ENCODE data around the gene COL27A1.
A peak's percentile ranks its signal among the peaks of the same experiment; 100 is the strongest.

Gene COL27A1

DNA sequence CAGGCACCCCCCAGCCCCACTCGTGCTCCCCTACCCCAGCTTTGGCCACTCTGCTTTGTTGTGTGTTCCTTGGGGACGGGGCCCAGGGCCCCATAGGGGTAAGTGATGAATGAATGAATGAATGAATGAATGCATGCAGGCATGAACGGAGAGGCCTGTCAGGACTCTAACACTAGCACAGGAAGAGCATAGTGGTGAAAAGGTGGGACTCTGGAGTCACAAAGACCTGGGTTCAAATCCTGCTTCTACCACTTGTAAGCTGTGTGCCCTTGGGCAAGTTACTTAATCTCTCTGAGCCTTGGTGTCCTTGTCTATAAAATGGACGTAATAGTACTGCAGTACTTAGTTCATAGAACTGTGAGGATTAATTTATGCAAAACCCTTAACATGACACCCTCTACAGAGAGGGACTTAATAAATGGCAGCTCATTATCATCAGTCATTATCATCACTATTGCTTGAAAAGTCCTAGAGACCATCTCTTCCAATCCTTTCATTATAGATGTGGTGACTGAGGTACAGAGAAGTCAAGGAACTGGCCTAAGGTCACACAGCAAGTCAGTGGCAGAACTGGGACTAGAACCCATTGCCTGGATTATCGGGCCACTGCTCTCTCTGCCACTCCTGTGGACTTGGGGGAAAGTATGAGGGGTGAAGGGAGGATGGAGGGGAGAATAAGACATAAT, 187.6 kb downstream of the COL27A1 start:
- DNase-seq (ENCODE audit: low spot score): no peak

DNA sequence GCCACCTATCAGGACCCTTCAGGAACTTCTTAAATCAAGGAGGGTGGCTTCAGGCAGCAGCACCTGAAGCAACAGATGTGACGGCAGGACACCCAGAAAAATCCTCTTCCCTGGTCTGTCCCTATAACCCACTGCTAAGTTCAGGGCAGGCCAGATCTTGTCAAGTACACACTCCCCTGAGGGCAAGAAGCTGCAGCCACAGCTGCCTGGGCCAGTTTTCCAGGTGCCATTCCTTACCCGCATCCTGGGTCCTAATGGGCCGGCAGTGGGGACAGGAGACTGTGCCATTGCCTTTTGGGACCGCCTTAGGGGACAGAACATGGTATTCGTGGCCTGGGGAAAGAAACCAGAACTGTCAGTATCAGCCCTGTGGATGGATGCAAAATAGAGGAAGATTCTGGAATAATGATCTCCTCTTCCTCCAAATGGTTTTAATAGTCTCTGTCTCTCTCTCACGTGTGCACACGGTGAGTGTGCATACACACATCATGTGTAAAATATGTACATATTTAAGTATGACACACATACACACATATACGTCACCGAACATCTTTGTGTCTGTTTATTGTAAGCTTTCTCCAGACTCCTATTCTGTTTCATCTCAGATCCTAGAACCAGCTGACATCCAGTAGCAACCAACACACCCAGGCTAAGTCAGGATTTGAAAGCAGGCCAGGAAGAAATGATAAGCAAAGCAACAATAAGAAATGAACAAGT, 188.3 kb downstream of the COL27A1 start:
- DNase-seq (ENCODE audit: low spot score): no peak

DNA sequence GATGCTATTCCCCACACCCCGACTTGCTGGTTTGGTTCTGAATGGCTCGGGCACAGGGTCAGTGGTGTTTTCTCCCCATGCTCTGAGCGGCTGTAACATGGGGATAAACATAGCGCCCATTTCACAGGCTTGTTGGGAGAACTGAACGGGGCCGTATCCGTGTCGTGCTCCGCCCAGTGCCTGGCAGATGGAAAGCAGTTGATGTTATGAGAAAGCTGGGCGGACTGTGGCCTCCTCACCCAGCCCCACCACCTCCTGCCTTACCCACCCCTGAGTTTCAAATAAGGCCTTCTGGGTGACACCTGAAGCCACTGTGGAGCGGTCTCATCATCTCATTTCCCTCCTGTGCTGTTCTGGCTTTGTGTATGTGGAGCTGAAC, 188.8 kb downstream of the COL27A1 start:
- no peak for DNase-seq (ENCODE audit: low spot score)

DNA sequence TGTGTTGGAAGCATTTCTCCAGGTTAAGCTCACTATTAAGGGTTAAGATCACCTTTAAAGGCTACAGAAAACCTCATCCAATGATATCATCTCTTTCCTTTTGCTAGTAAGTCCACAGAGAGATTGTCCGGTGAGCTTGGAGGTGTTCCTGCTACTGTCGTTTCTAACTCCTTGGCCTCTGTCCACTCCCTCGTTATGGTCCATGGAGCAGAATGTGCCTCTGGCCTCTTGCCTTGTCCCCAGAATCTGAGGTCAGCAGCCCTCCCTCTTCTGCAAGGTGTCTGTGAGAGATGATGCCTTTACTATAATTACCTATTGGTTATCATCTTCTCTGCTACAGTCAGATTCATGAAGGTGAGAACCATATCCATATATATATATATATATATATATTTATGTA, 189.4 kb downstream of the COL27A1 start:
- no peak for DNase-seq (ENCODE audit: low spot score)

DNA sequence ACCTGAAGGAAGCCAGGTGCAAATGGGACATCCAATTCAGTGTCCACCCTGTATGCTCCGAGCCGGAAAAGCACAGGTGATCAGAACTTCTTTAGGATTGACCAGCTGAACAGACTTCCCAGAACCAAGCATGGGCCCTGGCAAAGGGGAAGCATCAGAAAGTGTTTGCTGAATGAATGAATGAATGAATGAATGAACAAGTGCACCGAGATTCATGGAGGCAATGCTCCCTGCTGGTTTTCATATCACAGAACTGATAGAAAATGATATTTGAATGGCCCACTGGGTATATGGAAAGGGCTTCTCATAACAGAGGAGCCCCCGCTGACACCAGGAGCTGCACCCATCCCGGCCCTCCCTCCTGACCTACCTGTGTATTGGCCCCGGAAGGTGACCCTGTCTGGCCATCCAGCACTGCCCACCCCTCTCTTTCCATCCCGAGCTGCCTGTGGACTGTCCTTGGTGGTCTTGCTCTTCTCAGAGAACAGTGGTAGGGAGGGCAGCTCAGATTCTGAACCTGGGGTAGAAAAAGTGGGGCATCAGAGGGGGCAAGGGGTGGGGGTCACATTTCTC, 190.2 kb downstream of the COL27A1 start:
- DNase-seq (ENCODE audit: low spot score): no peak

DNA sequence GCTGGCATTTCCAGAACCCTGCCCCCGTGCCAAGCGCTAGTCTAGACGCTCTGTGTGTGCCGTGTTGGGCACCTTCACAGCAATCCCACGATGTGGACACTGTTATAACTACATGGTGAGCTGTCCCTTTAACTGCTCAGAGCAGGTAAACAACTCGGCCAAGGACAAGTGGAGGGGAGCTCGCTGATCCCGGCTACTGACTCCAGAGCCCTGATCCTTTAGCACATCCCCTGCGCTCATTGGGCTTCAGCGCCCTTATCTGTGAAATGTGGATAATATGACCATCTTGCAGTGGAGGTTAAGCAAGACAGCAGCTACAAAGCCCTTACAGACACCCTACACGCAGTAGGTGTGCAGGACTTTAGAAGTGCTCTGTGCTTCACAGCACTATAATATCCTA, 190.8 kb downstream of the COL27A1 start:
- no peak for DNase-seq (ENCODE audit: low spot score)

DNA sequence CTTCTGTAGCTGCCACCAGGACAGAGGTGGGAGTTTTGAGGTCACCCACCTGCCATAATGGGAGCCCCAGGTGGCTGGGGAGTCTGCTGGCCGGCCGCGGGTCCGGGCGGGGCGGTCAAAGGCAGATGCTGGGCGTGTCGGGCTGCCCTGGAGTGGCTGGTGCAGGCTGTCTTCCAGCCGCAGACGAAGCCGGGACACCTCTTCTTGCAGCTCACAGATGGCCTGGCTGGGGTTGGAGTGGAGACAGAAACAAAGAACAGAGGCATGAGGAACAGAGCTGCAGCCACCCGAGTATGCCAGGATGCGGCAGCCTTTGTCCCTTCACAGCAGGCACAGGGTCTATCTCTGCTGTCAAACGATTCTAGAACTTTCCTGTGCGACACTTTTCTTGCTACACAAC, 192.3 kb downstream of the COL27A1 start:
- DNase-seq (ENCODE audit: low spot score): no peak

DNA sequence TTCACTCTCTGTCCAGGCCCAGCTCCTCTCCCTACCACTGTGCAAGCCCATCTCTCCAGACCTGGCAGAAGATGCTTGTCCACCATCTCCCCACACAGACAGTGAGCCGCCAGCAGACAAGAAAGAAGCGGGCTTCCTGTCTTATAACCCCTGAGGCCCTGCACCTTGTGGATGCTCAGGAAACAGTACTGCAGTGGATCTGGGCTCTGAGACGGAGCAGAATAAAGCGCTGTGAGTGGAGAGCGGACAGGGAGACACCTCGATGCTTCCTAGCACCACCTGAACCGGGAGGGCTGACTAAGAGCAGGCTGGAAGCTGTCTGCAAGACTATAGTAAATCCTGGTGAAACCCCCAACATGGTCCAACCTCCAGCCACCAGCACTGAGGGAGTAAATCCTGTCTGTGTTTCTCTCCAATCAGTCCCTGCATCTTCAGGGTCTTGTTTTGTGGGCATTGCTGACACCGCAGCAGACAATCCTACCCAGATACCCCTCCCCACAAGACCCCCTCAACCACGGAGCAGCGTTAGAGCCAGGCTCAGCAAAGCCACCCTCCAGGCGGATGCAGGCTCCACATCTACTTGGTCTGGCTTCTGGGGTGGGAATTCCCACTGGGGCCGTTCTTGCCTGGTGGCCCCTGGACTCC, 193.0 kb downstream of the COL27A1 start:
- no peak for DNase-seq (ENCODE audit: low spot score)

DNA sequence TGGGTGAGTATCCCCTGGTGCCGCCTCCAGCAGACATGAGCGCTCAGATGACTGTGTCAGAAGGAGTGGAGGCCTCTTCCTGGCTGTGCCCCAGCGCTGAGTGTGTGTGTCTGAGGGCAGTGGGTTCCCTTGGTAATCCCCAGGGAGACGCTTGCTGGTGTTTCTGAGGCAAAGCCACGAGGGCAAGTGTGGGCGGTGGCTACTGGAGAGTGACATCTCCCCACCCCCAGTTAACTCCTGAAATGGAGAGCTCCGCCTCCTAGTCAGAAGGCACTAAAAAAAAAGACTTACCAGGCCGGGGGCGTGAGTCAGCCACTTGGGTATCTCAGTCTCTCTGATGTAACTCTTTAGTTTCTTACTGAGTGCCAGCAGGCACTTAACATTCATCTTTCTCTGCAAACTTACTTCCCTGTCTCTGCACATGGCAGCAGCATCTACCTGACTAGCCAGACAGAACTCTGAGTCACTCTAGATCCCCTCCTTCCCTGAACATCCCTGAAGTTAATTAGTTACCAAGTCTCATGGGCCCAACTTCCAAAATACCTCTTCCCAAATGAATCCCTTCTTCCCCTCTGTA, 193.7 kb downstream of the COL27A1 start:
- peak; percentile 78 for DNase-seq (ENCODE audit: low spot score)

DNA sequence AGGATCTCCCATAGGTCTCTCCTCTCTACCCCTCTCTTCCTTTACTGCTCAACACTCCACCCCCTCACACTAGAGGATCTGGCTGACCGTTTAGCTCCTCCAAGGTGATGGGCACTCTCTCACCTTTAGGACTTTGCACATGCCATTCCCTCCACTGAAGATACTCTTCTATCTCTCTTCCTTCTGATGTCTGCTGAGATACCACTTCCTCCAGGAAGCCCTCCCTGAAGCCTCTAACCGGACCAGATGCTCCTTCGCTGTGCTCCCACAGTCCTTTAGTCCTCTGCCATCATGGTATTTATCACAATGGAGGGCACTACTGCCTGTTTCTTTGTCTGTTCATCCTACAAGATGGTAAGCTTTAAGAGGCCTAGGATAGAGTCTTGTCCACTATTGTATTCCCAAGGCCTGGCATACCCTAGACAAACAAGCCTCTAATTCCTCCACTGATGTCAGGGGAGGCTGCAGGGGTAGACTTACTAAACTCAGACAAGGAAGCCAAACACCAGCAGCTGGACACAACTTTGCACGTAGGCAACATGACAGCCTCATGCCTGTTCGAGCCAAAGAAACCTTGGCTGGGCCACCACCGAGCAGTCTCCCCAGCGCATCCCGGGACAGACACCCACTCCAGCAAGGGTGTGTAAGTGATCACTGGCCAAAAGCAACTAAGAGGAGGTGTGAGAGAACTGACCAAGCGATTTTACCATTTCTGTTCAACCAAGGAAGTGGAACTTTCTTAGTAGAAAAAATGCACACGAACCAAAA, 194.6 kb downstream of the COL27A1 start:
- no peak for DNase-seq (ENCODE audit: low spot score)

DNA sequence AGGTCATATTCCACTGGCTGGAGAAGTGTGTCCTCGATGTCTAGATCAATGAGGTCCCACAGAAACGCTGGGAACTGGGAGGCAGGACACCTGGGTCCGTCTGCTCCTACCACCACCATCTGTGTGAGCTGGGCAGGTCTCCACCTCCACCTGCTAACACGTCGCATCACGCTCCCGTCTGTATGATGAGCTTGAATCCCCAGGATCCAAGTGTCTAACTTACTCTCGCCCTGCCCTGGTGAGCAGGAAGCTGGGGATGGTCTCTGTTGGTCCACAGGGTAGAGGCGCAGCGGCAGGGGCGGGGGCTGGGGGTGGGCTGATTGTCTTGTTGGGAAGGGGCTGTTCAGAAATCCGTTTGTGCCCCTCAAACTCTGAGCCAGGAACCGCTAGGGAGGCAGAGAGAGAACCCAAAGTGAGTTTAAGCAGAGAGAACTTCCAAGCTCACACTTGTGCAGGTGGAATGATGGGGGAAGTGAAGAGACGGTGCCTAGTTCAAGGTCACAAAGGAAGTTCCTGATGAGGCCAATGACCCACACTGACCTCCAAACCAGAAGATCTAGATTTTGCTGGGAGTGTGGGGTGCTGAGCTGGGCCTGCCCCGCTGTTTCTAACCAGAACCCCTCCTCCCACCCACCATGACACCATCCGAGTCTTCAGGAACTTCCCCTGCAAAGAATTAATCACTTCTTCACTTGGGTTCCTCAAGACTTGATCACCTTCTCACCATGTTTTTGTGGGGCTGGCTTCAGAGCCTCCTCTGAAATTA, 195.5 kb downstream of the COL27A1 start:
- DNase-seq (ENCODE audit: low spot score): no peak

DNA sequence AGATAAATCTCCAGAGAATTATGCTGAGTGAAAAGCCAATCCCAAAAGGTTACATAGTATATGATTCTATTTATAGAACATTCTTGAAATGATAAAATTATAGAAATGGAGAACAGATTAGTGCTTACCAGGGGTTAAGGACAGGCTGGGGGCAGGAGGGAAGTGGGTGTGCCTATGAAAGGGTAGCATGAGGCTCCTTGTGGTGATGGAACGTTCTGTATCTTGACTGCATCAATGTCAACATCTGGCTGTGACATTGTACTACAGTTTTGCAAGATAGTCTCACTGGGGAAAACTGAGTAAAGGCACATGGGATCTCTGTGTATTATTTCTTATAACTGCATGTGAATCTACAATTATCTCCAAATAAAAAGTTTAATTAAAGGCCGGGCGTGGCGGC, 196.6 kb downstream of the COL27A1 start:
- no peak for DNase-seq (ENCODE audit: low spot score)

DNA sequence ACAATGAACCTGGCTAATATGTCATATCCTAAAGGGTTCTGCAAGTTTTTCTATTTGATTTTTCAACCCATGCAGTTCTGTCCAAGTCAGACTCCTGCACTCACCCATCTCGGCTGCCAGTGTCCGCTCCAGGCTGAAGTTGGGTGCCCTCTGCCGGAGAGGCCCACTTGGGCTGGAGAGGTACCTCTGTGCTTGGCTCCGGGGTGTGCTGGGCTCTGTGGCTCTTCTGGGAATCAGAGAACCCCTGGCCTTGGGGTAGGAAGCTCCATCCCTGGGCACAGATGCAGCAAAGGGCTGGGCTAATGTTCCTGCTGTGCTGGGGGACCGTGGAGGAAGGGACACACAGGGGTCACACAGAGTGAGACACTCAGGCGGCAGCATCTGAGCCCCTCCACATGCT, 200.5 kb downstream of the COL27A1 start:
- DNase-seq (ENCODE audit: low spot score): no peak

DNA sequence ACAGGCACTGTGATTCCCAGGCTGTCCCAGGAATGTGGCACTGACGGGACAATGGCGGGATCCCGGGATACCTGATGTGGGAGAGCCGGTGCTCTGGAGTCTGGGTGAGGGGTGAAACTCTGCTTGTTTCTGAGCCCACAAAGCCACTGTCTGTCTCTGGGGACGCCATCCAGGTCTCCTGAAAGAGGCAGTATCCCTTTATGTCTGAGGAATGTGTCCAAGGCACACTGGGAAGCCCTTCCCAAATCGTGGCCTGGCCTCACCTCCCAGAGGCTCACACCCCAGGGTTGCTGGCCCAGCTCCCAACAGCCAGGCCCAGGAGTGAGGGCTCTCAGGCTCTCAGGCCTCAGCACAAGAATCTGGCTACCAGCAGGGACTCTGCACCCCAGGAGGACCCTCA, 201.5 kb downstream of the COL27A1 start:
- DNase-seq (ENCODE audit: low spot score): no peak

DNA sequence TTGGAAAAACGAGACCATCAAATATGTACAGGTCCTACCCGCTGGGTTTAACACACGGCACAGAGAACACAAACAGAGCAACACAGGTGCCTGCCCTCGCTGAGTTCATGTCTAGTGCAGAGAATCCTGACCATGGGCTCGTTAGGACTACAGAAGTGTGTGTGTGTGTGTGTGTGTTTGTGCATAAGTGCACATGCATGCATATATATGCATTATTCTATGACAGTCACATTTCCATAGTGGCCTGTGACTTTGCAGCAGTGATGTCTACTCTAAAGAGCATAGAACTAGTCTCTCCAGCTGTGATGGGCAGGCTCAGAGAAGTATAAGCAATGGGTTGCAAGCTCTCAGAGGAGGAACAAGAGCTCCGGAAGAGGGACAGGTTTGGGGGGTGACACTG, 202.0 kb downstream of the COL27A1 start:
- DNase-seq (ENCODE audit: low spot score): no peak

DNA sequence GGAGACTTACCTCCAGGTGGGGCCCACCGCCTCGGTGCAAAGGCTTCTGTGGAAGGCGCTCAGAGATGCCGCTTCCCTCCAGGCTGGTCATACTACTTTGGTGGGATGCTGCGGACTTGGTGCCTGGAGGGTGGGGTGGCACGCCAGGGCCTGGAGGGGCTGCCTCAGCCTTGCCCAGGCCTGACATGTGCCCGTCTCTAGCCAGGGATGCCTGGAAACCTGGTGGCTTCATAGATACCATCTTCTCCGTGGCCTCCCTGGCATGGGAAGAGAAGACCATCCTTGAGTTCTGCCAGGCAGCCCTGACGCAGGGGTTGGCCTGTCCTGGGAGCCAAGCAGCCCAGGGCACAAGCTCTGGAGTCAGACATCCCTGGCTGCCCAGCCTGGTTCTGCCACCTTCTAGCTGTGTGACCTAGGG, 202.6 kb downstream of the COL27A1 start:
- no peak for DNase-seq (ENCODE audit: low spot score)

DNA sequence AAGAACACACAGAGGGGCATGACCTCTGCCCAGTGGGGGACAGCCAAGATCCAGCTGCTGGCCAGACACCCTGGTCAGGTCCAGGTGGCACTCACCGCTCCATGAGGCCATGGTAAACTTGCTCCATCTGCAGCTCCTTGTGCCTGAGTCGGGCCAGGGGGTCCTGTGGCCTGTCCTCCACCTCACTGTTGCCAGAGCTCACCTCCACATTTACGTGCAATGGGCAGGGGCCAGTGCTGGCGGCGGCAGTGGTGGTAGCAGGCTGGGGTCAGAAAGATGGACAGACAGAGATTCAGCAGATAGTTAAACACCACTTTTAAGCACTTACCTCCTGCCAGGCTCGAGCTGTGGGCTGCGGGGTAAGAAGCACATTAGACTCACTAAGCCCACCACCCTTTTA, 204.5 kb downstream of the COL27A1 start:
- no peak for DNase-seq (ENCODE audit: low spot score)

DNA sequence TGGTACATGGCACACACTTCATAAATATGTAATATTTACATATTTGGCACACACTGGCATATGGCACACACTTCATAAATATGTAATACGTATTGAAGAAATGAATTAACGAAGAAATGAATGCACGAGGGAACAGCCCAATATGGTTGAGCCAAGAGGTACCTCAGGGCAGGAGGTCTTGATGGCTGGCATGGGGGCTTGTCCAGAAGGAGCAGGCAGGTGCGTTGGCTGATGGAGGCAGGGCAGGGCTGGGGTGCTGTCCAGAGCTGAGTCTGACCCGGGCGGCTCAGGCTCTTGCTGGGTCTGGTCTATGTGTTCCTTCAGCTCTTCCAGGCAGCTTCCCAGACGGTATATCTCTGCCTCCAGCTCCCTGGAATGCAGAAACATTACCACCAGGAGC, 206.2 kb downstream of the COL27A1 start:
- no peak for DNase-seq (ENCODE audit: low spot score)
